Mammary epithelial cell (primary cell): Measurements from ENCODE around the gene RSRP1.

Experiments used
- EZH2 ChIP-seq: IDR thresholded peaks from 2 replicates; pipeline ENCODE4 v1.6.1; 2012; ENCODE audit warnings: low read length, inconsistent platforms, borderline replicate concordance
- TF ChIP-seq, protein P1 (sequence below), 2 donors: IDR thresholded peaks in 1 of 2; conservative IDR thresholded peaks in 1 of 2; 2 replicates each; pipeline ENCODE4 v1.5.1; 2011 to 2012; ENCODE audit warnings: inconsistent platforms in 2 of 2, low read length in 2 of 2, mild to moderate bottlenecking in 2 of 2, control low read depth in 1 of 2, low read depth in 1 of 2; ENCODE audit not compliant: insufficient read depth in 1 of 2; ENCODE audit errors: extremely low read depth in 1 of 2

DNA sequence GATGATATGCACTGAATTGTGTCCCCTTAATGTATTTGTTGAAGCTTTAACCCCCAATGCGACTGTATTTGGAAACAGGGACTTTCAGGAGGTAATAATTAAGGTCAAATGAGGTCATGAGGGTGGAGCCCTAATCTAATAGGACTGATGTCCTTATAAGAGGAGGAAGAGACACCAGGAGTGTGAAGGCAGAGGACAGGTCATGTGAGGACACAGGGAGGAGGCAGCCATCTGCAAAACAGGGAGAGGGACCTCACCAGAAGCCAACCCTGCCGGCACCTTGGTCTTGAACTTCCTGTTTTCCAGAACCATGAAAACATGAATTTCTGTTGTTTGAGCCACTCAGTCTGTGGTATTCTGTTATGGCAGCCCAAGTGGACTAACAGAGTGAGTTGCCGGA is 30.2 kb downstream of the RSRP1 start:
- no peak for TF ChIP-seq EZH2
- TF ChIP-seq, protein P1, sequence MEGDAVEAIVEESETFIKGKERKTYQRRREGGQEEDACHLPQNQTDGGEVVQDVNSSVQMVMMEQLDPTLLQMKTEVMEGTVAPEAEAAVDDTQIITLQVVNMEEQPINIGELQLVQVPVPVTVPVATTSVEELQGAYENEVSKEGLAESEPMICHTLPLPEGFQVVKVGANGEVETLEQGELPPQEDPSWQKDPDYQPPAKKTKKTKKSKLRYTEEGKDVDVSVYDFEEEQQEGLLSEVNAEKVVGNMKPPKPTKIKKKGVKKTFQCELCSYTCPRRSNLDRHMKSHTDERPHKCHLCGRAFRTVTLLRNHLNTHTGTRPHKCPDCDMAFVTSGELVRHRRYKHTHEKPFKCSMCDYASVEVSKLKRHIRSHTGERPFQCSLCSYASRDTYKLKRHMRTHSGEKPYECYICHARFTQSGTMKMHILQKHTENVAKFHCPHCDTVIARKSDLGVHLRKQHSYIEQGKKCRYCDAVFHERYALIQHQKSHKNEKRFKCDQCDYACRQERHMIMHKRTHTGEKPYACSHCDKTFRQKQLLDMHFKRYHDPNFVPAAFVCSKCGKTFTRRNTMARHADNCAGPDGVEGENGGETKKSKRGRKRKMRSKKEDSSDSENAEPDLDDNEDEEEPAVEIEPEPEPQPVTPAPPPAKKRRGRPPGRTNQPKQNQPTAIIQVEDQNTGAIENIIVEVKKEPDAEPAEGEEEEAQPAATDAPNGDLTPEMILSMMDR (conservative IDR thresholded peaks at IDR 0.05 in 1 of 2, IDR thresholded peaks at IDR 0.05 in 1 of 2; ENCODE audit: extremely low read depth in 1 of 2, insufficient read depth in 1 of 2, low read depth in 1 of 2, low read length in 2 of 2), result no peak
